HuH-7.5 (cell line): Measurements from ENCODE around the gene CASP7.
"Not testable (repeated sequence)": the region's sequence is repeated elsewhere in the genome, so short reads cannot be mapped to it uniquely, and the experiment has no call there.

Experiments
- DNase-seq: peaks from one replicate; pipeline ENCODE4 v3.0.0; 2011; ENCODE audit warnings: low spot score

Gene CASP7

GRCh38 chr10:113754125-113754524, 74.4 kb downstream of the CASP7 start:
- DNase-seq, result no peak

- DNase-seq, result no peak
These were observed 75.1 kb downstream of the CASP7 start for GRCh38 chr10:113754768-113755167.

GRCh38 chr10:113756940-113757543, 77.3 kb downstream of the CASP7 start:
- no peak for DNase-seq

GRCh38 chr10:113762083-113762482, 82.4 kb downstream of the CASP7 start:
- DNase-seq, result no peak

GRCh38 chr10:113764582-113764981, 84.9 kb downstream of the CASP7 start:
- no peak for DNase-seq

GRCh38 chr10:113765910-113766309, 86.2 kb downstream of the CASP7 start:
- no peak for DNase-seq

GRCh38 chr10:113767222-113767621, 87.5 kb downstream of the CASP7 start:
- DNase-seq, result no peak

- DNase-seq, result no peak
These were observed 90.6 kb downstream of the CASP7 start for GRCh38 chr10:113770346-113770745.

- DNase-seq, result not testable (repeated sequence)
These were observed 91.4 kb downstream of the CASP7 start for GRCh38 chr10:113771131-113771530.

- DNase-seq, result no peak
These were observed 96.1 kb downstream of the CASP7 start for GRCh38 chr10:113775686-113776294.

- no peak for DNase-seq
These were observed 96.8 kb downstream of the CASP7 start for GRCh38 chr10:113776553-113776952.
